Body of pancreas (tissue), 4 donors: ENCODE measurements around the gene CCDC81. TPM values are rescaled to one million over a fixed set of nuclear protein-coding genes. Genes with fewer than 3 reads are reported as not detected.
"Not testable (repeated sequence)": the region's sequence is repeated elsewhere in the genome, so short reads cannot be mapped to it uniquely, and the experiment has no call there.

Experiments
- ATAC-seq: fragments of 150-250 bp; one replicate; pipeline ENCODE4 v1.9.1; 2016
- DNase-seq, 4 donors: peaks; one replicate each; pipeline ENCODE4 v3.0.0-alpha.2; 2019
- H3K27ac ChIP-seq, 4 donors: fragments of 200-600 bp; sonication (generic); 1 replicate in 3 of 4; 2 replicates in 1 of 4; pipeline versions ENCODE4 v1.5.1 to v1.6.1; 2016 to 2019; ENCODE audit warnings: mild to moderate bottlenecking in 1 of 4, mixed read lengths in 1 of 4, moderate library complexity in 1 of 4
- H3K27me3 ChIP-seq, 2 donors: fragments of 200-600 bp; sonication (generic); one replicate each; pipeline ENCODE4 v1.6.0; 2016; ENCODE audit warnings: mild to moderate bottlenecking in 1 of 2
- H3K36me3 ChIP-seq, 2 donors: fragments of 200-600 bp; sonication (generic); replicated peaks in 1 of 2; 2 replicates each; pipeline ENCODE4 v1.5.1; 2016; ENCODE audit warnings: low read depth in 2 of 2; ENCODE audit not compliant: insufficient read depth in 1 of 2
- H3K4me1 ChIP-seq: fragments of 200-600 bp; sonication (generic); one replicate; pipeline ENCODE4 v1.6.0; 2016
- H3K4me3 ChIP-seq, 2 donors: fragments of 200-600 bp; sonication (generic); 1 replicate in 1 of 2; 2 replicates in 1 of 2; pipeline ENCODE4 v1.5.1; 2016 to 2019
- H3K9me3 ChIP-seq, 3 donors: fragments of 200-600 bp; sonication (generic); 1 replicate in 2 of 3; 2 replicates in 1 of 3; pipeline ENCODE4 v1.5.1; 2016
- POLR2A ChIP-seq, 3 donors: fragments of 450-650 bp; IDR thresholded peaks; one replicate each; pipeline ENCODE4 v1.6.1; 2016; ENCODE audit warnings: antibody characterized with exemption in 3 of 3, mild to moderate bottlenecking in 2 of 3
- WGBS, 2 donors: methylation state at CpG; one replicate each; pipeline ENCODE4 v1.1.5; 2017; 5-methylcytosine and 5-hydroxymethylcytosine counted together
- intact Hi-C: fragments of 100-400 bp; cut with DNase I; formaldehyde crosslinking; loops from one replicate; pipeline ENCODE4 v1.15.1; 2023
- total RNA-seq, 2 donors: library from RNA; depleted of rRNA; stranded (reverse); fragments of >200 nt; gene quantifications; one replicate each; pipeline ENCODE4 v1.1.0, GENCODE V29; 2016
- TF ChIP-seq, protein P1 (sequence below), 7 experiments: fragments of 450-650 bp in 4 of 7; fragments of 200-600 bp in 3 of 7; sonication (generic) in 3 of 7; IDR thresholded peaks; one replicate each; pipeline ENCODE4 v1.5.1; 2016 to 2019; ENCODE audit warnings: antibody characterized with exemption in 7 of 7

CCDC81 gene
- total RNA-seq, 2 donors from 2014 or later = 0.52 TPM; not detected in 1

DNA sequence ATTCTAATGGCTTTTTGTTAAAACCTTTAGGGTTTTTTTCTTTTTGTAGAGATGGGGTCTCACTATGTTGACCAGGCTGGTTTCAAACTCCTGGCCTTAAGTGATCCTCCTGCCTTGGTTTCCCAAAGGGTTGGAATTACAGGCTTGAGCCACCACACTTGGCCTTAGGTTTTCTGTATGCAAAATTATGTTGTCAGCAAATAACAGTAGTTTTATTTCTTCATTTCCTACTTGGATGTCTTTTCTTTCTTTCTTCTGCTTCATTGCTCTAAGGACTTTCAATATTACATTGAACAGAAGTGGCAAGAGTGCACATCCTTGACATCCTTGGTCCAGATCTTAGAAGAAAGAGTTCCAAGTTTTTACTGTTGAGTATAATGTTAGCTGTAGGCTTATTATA lies 52.8 kb downstream of the CCDC81 start:
- H3K4me3 ChIP-seq = no peak overlapping the region
- no peak overlapping the region for H3K27ac ChIP-seq
- no peaks in the 10 kb centered on the region for H3K27me3 ChIP-seq
- TF ChIP-seq, protein P1, sequence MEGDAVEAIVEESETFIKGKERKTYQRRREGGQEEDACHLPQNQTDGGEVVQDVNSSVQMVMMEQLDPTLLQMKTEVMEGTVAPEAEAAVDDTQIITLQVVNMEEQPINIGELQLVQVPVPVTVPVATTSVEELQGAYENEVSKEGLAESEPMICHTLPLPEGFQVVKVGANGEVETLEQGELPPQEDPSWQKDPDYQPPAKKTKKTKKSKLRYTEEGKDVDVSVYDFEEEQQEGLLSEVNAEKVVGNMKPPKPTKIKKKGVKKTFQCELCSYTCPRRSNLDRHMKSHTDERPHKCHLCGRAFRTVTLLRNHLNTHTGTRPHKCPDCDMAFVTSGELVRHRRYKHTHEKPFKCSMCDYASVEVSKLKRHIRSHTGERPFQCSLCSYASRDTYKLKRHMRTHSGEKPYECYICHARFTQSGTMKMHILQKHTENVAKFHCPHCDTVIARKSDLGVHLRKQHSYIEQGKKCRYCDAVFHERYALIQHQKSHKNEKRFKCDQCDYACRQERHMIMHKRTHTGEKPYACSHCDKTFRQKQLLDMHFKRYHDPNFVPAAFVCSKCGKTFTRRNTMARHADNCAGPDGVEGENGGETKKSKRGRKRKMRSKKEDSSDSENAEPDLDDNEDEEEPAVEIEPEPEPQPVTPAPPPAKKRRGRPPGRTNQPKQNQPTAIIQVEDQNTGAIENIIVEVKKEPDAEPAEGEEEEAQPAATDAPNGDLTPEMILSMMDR (IDR thresholded peaks at IDR 0.05) = no peak
- no peak for TF ChIP-seq POLR2A (IDR thresholded peaks at IDR 0.05)
- H3K4me1 ChIP-seq = no peaks in the 10 kb centered on the region
- DNase-seq (no peak), ATAC-seq (no peak)
- intact Hi-C loops = no loop called here
- H3K36me3 ChIP-seq = no peaks in the 10 kb centered on the region
- H3K9me3 ChIP-seq = no peaks in the 10 kb centered on the region

DNA sequence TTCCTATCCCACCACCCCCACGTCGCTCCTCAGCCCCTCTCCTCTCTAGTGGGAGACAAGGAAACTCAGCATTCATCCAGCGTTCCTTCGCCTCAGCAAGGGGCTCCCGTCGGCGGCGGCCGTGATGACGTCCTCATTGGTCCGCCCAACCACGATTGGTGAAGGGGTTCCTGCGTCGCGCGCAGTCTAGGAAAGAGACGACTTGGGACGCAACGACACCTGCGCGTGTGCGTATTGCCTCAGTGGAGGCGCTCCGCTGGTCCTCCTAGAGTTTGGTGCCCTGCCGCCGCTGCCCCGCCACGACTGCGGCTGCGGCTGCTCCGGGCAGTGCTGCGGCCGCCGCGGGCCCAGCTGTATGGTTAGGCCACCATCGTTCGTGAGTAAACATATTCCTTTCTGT lies 56.6 kb downstream of the CCDC81 start:
- TF ChIP-seq POLR2A (IDR thresholded peaks at IDR 0.05) = no peak
- TF ChIP-seq, protein P1 (IDR thresholded peaks at IDR 0.05) = no peak
- Histone ChIP-seq H3K27me3 (no peaks in the 10 kb centered on the region), H3K36me3 (no peaks in the 10 kb centered on the region), H3K4me1 (no peaks in the 10 kb centered on the region), H3K9me3 (no peaks in the 10 kb centered on the region), H3K27ac (no peak overlapping the region), H3K4me3 (no peak overlapping the region)
- no peak for ATAC-seq
- WGBS, 2 donors = 76 to 95% methylated on average over 29 to 37 of the region's 37 CpGs
- DNase-seq = no peak
- intact Hi-C loops = no loop called here

- H3K4me3 ChIP-seq, H3K36me3 ChIP-seq, ATAC-seq, DNase-seq, H3K9me3 ChIP-seq, H3K27me3 ChIP-seq, H3K27ac ChIP-seq, H3K4me1 ChIP-seq, intact Hi-C loops: not testable (repeated sequence)
- WGBS, 2 donors = 94 to 97% methylated on average over 9 to 26 of the region's 38 CpGs
Measured at GRCh38 chr11:86433361-86434095, 58.8 kb downstream of the CCDC81 start.

DNA sequence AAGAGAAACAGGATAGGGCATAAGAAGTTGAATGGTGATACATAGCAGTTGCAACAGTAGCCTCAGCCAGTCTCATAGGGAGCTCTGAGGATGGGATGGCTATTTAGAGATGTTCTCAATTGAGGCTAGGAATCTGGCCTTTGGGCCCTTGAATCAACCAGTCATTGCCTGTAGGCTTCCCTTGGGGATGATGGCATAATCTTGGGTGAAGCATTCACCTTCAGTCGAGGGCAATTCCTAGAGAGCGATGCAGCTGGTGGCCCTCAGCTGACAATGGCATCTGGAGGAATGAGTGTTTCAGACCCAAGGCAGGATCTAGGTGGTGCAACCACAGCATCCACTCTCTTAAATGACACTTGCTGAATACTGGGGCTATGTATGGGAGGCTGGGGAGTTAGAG lies 61.0 kb downstream of the CCDC81 start:
- Histone ChIP-seq H3K27me3 (no peaks in the 10 kb centered on the region), H3K9me3 (no peaks in the 10 kb centered on the region), H3K27ac (no peak overlapping the region), H3K36me3 (no peaks in the 10 kb centered on the region), H3K4me1 (no peaks in the 10 kb centered on the region), H3K4me3 (no peak overlapping the region)
- ATAC-seq (no peak), DNase-seq (no peak)
- TF ChIP-seq, protein P1 (IDR thresholded peaks at IDR 0.05) = no peak
- TF ChIP-seq POLR2A (IDR thresholded peaks at IDR 0.05) = no peak
- intact Hi-C loops = no loop called here
- WGBS, 2 donors = 98 to 100% methylated on average over 2 of the region's 2 CpGs

- Histone ChIP-seq H3K4me1 (no peaks in the 10 kb centered on the region), H3K27ac (no peak overlapping the region), H3K4me3 (no peak overlapping the region), H3K36me3 (no peaks in the 10 kb centered on the region), H3K9me3 (no peaks in the 10 kb centered on the region), H3K27me3 (no peaks in the 10 kb centered on the region)
- TF ChIP-seq, protein P1 (IDR thresholded peaks at IDR 0.05) = no peak
- no peak for TF ChIP-seq POLR2A (IDR thresholded peaks at IDR 0.05)
- 94 to 100% methylated on average over 1 of the region's 1 CpG for WGBS, 2 donors
- intact Hi-C loops = no loop called here
- DNase-seq (no peak), ATAC-seq (no peak)
Measured at GRCh38 chr11:86438685-86439084, 64.0 kb downstream of the CCDC81 start.
